ENCODE data around the gene STIMATE. TPM values are rescaled to one million over a fixed set of nuclear protein-coding genes. Genes with fewer than 3 reads are reported as not detected.

Gene STIMATE
- total and polyA plus RNA-seq, 7 experiments from 2014 or later, result 3.0 to 44.9 (median 33.6) TPM

DNA sequence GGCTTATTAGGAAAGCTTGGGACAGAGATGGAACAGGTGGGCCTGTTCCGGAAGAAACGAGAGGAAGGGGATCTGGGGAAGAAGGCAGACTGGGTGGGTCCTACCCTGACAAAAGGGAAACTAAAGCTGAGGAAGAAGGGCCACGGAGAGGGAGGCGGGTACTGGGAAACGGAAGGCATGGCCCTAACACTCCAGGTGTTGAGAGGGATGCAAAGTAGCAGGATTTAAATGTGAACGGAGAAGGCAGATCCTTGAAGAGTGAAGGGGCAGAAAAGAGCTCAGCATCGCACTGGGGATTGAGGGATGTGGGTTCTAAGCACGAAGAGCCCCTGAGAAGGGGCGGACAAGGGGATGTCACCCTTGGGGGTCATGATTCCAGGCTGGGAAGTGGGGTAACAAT, 735 bp downstream of the STIMATE start:
- ATAC-seq, result no peak
- Mint-ChIP-seq H3K27me3 (no peaks in the 10 kb centered on the region), H3K27ac (peak overlapping the region; percentile 44 to 97 (median 86)), H3K4me3 (peak overlapping the region; percentile 90 to 99 (median 95)), H3K4me1 (peaks cover 43 to 59% (median 53%) of the 10 kb centered on the region in 7 donors), H3K9me3 (peaks cover 0 to 1% (median 0%) of the 10 kb centered on the region in 11 donors), H3K36me3 (no peaks in the 10 kb centered on the region)
- no peak for DNase-seq
- CTCF ChIA-PET, result no interaction called here
- no peaks in the 10 kb centered on the region for H3K36me3 ChIP-seq (ENCODE audit: control insufficient read depth in 2 of 3, insufficient read depth in 3 of 3, low read length in 3 of 3)
- H3K9me3 ChIP-seq (ENCODE audit: control insufficient read depth in 2 of 3, low read length in 3 of 3), result no peaks in the 10 kb centered on the region
- intact Hi-C loops (cut with micrococcal nuclease), result loop anchor here (1.0 to 5.0 kb wide), 9 partner anchors 126 to 451 kb away; partner anchors contain the start of genes NEK4 (in 2 of the 2), SFMBT1 (in 2 of the 2), DCP1A (in 1 of the 2) and GLT8D1 (in 1 of the 2)
- POLR2A ChIA-PET, result interaction anchor here (0.8 to 1.0 kb wide), 2 partner anchors 9 to 141 kb away, joined by 3 read pairs; no protein-coding TSS in a partner anchor
- H3K4me1 ChIP-seq (ENCODE audit: control insufficient read depth in 2 of 2, insufficient read depth in 2 of 2, low read length in 2 of 2), result peaks cover 24 to 28% of the 10 kb centered on the region in 2 donors
- peak overlapping the region; percentile 85 for H3K4me3 ChIP-seq (ENCODE audit: low read length)
- H3K27ac ChIP-seq (ENCODE audit: low read depth, low read length), result peak overlapping the region; percentile 72
- H3K27me3 ChIP-seq (ENCODE audit: control insufficient read depth in 2 of 2, insufficient read depth in 2 of 2, low read length in 2 of 2), result no peaks in the 10 kb centered on the region

DNA sequence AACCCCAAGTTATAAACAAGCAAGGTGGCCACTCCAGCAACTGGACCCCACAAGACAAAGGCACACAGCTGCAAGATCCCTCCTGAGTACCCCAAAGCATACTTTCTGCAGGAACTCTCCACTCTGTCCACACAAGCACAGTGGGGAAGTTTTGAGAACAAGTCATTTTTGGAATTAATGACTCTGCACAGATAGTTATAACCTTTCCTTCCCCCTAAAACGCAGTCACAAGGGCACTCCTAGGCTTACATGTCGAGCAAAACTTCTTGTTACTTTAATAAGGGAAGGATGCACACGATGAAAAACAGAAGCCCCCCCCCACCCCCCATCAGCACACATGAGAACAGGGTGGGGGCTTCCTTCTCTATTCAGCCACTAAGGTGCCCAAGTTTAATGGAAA, 1.2 kb downstream of the STIMATE start:
- peaks cover 45 to 60% (median 54%) of the 10 kb centered on the region in 7 donors for H3K4me1 Mint-ChIP-seq
- ChIA-PET POLR2A (interaction anchor here (0.8 to 1.0 kb wide), 2 partner anchors 9 to 141 kb away, joined by 3 read pairs; no protein-coding TSS in a partner anchor), CTCF (no interaction called here)
- Histone ChIP-seq H3K36me3 (ENCODE audit: control insufficient read depth in 2 of 3, insufficient read depth in 3 of 3, low read length in 3 of 3) (no peaks in the 10 kb centered on the region), H3K27me3 (ENCODE audit: control insufficient read depth in 2 of 2, insufficient read depth in 2 of 2, low read length in 2 of 2) (no peaks in the 10 kb centered on the region), H3K9me3 (ENCODE audit: control insufficient read depth in 2 of 3, low read length in 3 of 3) (no peaks in the 10 kb centered on the region), H3K4me3 (ENCODE audit: low read length) (peak overlapping the region; percentile 85), H3K27ac (ENCODE audit: low read depth, low read length) (peak overlapping the region; percentile 72), H3K4me1 (ENCODE audit: control insufficient read depth in 2 of 2, insufficient read depth in 2 of 2, low read length in 2 of 2) (peaks cover 28 to 29% of the 10 kb centered on the region in 2 donors)
- ATAC-seq, result no peak
- H3K4me3 Mint-ChIP-seq, result peak overlapping the region; percentile 90 to 99 (median 95)
- H3K27me3 Mint-ChIP-seq, result no peaks in the 10 kb centered on the region
- peak overlapping the region in 8 of 9 donors; percentile 78 to 97 (median 87) for H3K27ac Mint-ChIP-seq
- no peaks in the 10 kb centered on the region for H3K36me3 Mint-ChIP-seq
- H3K9me3 Mint-ChIP-seq, result peaks cover 0 to 1% (median 0%) of the 10 kb centered on the region in 11 donors
- no peak for DNase-seq
- intact Hi-C loops (cut with micrococcal nuclease), result loop anchor here (2.0 to 5.0 kb wide), 4 partner anchors 125 to 209 kb away; partner anchors contain the start of genes GLT8D1 (in 1 of the 2), GNL3 (in 1 of the 2), NEK4 (in 1 of the 2) and PBRM1 (in 1 of the 2)

GRCh38 chr3:52895418-52895817, 1.9 kb downstream of the STIMATE start:
- CTCF ChIA-PET, result interaction anchor here (1.3 kb wide), 1 partner anchor 10 kb away, joined by 4 read pairs; no protein-coding TSS in a partner anchor
- Histone ChIP-seq H3K27me3 (ENCODE audit: control insufficient read depth in 2 of 2, insufficient read depth in 2 of 2, low read length in 2 of 2) (no peaks in the 10 kb centered on the region), H3K4me1 (ENCODE audit: control insufficient read depth in 2 of 2, insufficient read depth in 2 of 2, low read length in 2 of 2) (peaks cover 28 to 29% of the 10 kb centered on the region in 2 donors), H3K27ac (ENCODE audit: low read depth, low read length) (peak overlapping the region; percentile 8), H3K9me3 (ENCODE audit: control insufficient read depth in 2 of 3, low read length in 3 of 3) (no peaks in the 10 kb centered on the region), H3K36me3 (ENCODE audit: control insufficient read depth in 2 of 3, insufficient read depth in 3 of 3, low read length in 3 of 3) (no peaks in the 10 kb centered on the region), H3K4me3 (ENCODE audit: low read length) (no peak overlapping the region)
- Mint-ChIP-seq H3K27ac (peak overlapping the region in 8 of 9 donors; percentile 16 to 89 (median 80)), H3K27me3 (no peaks in the 10 kb centered on the region), H3K9me3 (peaks cover 0 to 1% (median 0%) of the 10 kb centered on the region in 11 donors), H3K4me1 (peaks cover 45 to 61% (median 55%) of the 10 kb centered on the region in 7 donors), H3K4me3 (peak overlapping the region; percentile 90 to 99 (median 95)), H3K36me3 (peaks cover 0 to 3% (median 0%) of the 10 kb centered on the region in 5 donors)
- intact Hi-C loops (cut with micrococcal nuclease), result loop anchor here in 1 of 2 donors (5.0 kb wide), 2 partner anchors 188 to 208 kb away; partner anchors contain the start of genes GLT8D1, GNL3, PBRM1 and SPCS1
- ATAC-seq (no peak), DNase-seq (no peak)
- POLR2A ChIA-PET, result interaction anchor here (1.0 kb wide), 1 partner anchor 18 kb away, joined by 3 read pairs; no protein-coding TSS in a partner anchor

DNA sequence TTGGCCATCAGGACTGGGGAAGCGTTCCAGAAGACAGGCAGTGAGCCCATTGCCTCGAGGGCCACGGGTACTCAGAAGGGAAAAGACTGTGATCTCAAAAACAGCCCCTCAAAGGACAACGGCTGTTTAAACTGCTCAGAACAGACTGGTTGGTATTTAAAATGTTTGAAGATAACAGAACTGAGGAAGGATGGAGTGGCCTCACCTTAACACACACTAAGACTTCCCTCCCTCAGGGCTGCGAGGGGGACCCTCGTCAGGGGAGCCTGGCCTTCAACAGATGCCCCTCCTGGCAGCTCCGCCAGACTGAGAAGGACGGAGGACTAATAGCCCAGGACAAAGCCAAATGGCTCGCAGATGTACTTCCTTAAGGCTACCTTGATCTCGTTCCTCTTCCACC, 2.6 kb downstream of the STIMATE start:
- no peaks in the 10 kb centered on the region for H3K9me3 ChIP-seq (ENCODE audit: control insufficient read depth in 2 of 3, low read length in 3 of 3)
- H3K27me3 ChIP-seq (ENCODE audit: control insufficient read depth in 2 of 2, insufficient read depth in 2 of 2, low read length in 2 of 2), result no peaks in the 10 kb centered on the region
- peaks cover 0 to 1% (median 0%) of the 10 kb centered on the region in 11 donors for H3K9me3 Mint-ChIP-seq
- H3K27ac ChIP-seq (ENCODE audit: low read depth, low read length), result no peak overlapping the region
- DNase-seq, result no peak
- peak overlapping the region in 8 of 10 donors; percentile 1 to 97 (median 92) for H3K4me3 Mint-ChIP-seq
- ATAC-seq, result no peak
- H3K36me3 Mint-ChIP-seq, result peaks cover 0 to 3% (median 0%) of the 10 kb centered on the region in 5 donors
- H3K4me3 ChIP-seq (ENCODE audit: low read length), result no peak overlapping the region
- H3K4me1 Mint-ChIP-seq, result peaks cover 50 to 64% (median 57%) of the 10 kb centered on the region in 7 donors
- H3K27me3 Mint-ChIP-seq, result no peaks in the 10 kb centered on the region
- intact Hi-C loops (cut with micrococcal nuclease), result loop anchor here in 1 of 2 donors (5.0 kb wide), 2 partner anchors 187 to 207 kb away; partner anchors contain the start of genes GLT8D1, GNL3, PBRM1 and SPCS1
- no peaks in the 10 kb centered on the region for H3K36me3 ChIP-seq (ENCODE audit: control insufficient read depth in 2 of 3, insufficient read depth in 3 of 3, low read length in 3 of 3)
- H3K4me1 ChIP-seq (ENCODE audit: control insufficient read depth in 2 of 2, insufficient read depth in 2 of 2, low read length in 2 of 2), result peaks cover 28 to 29% of the 10 kb centered on the region in 2 donors
- H3K27ac Mint-ChIP-seq, result peak overlapping the region in 7 of 9 donors; percentile 8 to 94 (median 50)
- ChIA-PET POLR2A (interaction anchor here (1.0 kb wide), 1 partner anchor 19 kb away, joined by 3 read pairs; no protein-coding TSS in a partner anchor), CTCF (interaction anchor here (1.3 kb wide), 1 partner anchor 10 kb away, joined by 4 read pairs; no protein-coding TSS in a partner anchor)

- no peak for DNase-seq
- H3K9me3 Mint-ChIP-seq, result peaks cover 0 to 1% (median 0%) of the 10 kb centered on the region in 11 donors
- Histone ChIP-seq H3K36me3 (ENCODE audit: control insufficient read depth in 2 of 3, insufficient read depth in 3 of 3, low read length in 3 of 3) (no peaks in the 10 kb centered on the region), H3K27ac (ENCODE audit: low read depth, low read length) (peak overlapping the region; percentile 41), H3K4me1 (ENCODE audit: control insufficient read depth in 2 of 2, insufficient read depth in 2 of 2, low read length in 2 of 2) (peaks cover 28 to 29% of the 10 kb centered on the region in 2 donors), H3K27me3 (ENCODE audit: control insufficient read depth in 2 of 2, insufficient read depth in 2 of 2, low read length in 2 of 2) (no peaks in the 10 kb centered on the region), H3K4me3 (ENCODE audit: low read length) (peak overlapping the region; percentile 26), H3K9me3 (ENCODE audit: control insufficient read depth in 2 of 3, low read length in 3 of 3) (no peaks in the 10 kb centered on the region)
- H3K27ac Mint-ChIP-seq, result peak overlapping the region in 7 of 9 donors; percentile 34 to 94 (median 83)
- H3K36me3 Mint-ChIP-seq, result peaks cover 0 to 3% (median 0%) of the 10 kb centered on the region in 5 donors
- peak overlapping the region in 9 of 10 donors; percentile 71 to 97 (median 78) for H3K4me3 Mint-ChIP-seq
- H3K4me1 Mint-ChIP-seq, result peaks cover 50 to 64% (median 57%) of the 10 kb centered on the region in 7 donors
- intact Hi-C loops (cut with micrococcal nuclease), result no loop called here
- CTCF ChIA-PET, result interaction anchor here (0.6 to 1.3 kb wide), 5 partner anchors 15 to 141 kb away, joined by 3 to 4 read pairs (median 3); no protein-coding TSS in a partner anchor
- POLR2A ChIA-PET, result interaction anchor here (1.0 to 1.6 kb wide), 3 partner anchors 11 to 186 kb away, joined by 3 to 5 read pairs (median 3); no protein-coding TSS in a partner anchor
- no peak for ATAC-seq
- no peaks in the 10 kb centered on the region for H3K27me3 Mint-ChIP-seq
Observed at GRCh38 chr3:52893723-52894122, 3.6 kb downstream of the STIMATE start.

- peak overlapping the region; percentile 34 to 94 (median 83) for H3K27ac Mint-ChIP-seq
- peaks cover 48 to 61% (median 52%) of the 10 kb centered on the region in 7 donors for H3K4me1 Mint-ChIP-seq
- H3K4me1 ChIP-seq (ENCODE audit: control insufficient read depth in 2 of 2, insufficient read depth in 2 of 2, low read length in 2 of 2), result peaks cover 26 to 28% of the 10 kb centered on the region in 2 donors
- H3K9me3 Mint-ChIP-seq, result no peaks in the 10 kb centered on the region
- intact Hi-C loops (cut with micrococcal nuclease), result no loop called here
- H3K27ac ChIP-seq (ENCODE audit: low read depth, low read length), result peak overlapping the region; percentile 41
- no peaks in the 10 kb centered on the region for H3K36me3 ChIP-seq (ENCODE audit: control insufficient read depth in 2 of 3, insufficient read depth in 3 of 3, low read length in 3 of 3)
- no peaks in the 10 kb centered on the region for H3K9me3 ChIP-seq (ENCODE audit: control insufficient read depth in 2 of 3, low read length in 3 of 3)
- H3K4me3 ChIP-seq (ENCODE audit: low read length), result peak overlapping the region; percentile 26
- peak in 4 of 9 donors; percentile 13 to 48 (median 23) for DNase-seq
- peak overlapping the region; percentile 71 to 97 (median 78) for H3K4me3 Mint-ChIP-seq
- H3K27me3 ChIP-seq (ENCODE audit: control insufficient read depth in 2 of 2, insufficient read depth in 2 of 2, low read length in 2 of 2), result no peaks in the 10 kb centered on the region
- H3K36me3 Mint-ChIP-seq, result peaks cover 0 to 3% (median 0%) of the 10 kb centered on the region in 5 donors
- no peaks in the 10 kb centered on the region for H3K27me3 Mint-ChIP-seq
- ChIA-PET POLR2A (interaction anchor here (1.0 to 1.6 kb wide), 3 partner anchors 12 to 187 kb away, joined by 3 to 5 read pairs (median 3); no protein-coding TSS in a partner anchor), CTCF (interaction anchor here (0.6 to 1.3 kb wide), 7 partner anchors 11 to 854 kb away, joined by 3 to 6 read pairs (median 4); no protein-coding TSS in a partner anchor)
- no peak for ATAC-seq
Observed at GRCh38 chr3:52892625-52893311, 4.6 kb downstream of the STIMATE start.
